Ishikawa (cell line): Measurements from ENCODE around the gene PORCN.

Experiments
- CEBPB ChIP-seq: IDR thresholded peaks from 2 replicates; pipeline ENCODE4 v1.6.1; 2012
- CREB1 ChIP-seq: IDR thresholded peaks from 2 replicates; pipeline ENCODE4 v1.6.1; 2012; ENCODE audit warnings: low read depth
- EP300 ChIP-seq: IDR thresholded peaks from 2 replicates; pipeline ENCODE4 v1.6.1; 2012; ENCODE audit warnings: borderline replicate concordance
- FOXM1 ChIP-seq: IDR thresholded peaks from 2 replicates; pipeline ENCODE4 v1.6.1; 2012; ENCODE audit warnings: low read depth, borderline replicate concordance
- NFIC ChIP-seq: IDR thresholded peaks from 2 replicates; pipeline ENCODE4 v1.6.1; 2012
- RAD21 ChIP-seq: IDR thresholded peaks from 2 replicates; pipeline ENCODE4 v1.6.1; 2012; ENCODE audit warnings: low read depth
- TAF1 ChIP-seq: IDR thresholded peaks from 2 replicates; pipeline ENCODE4 v1.6.1; 2012; ENCODE audit warnings: low read depth, mild to moderate bottlenecking
- TCF12 ChIP-seq: IDR thresholded peaks from 2 replicates; pipeline ENCODE4 v1.6.1; 2012; ENCODE audit warnings: low read depth
- TEAD4 ChIP-seq: IDR thresholded peaks from 2 replicates; pipeline ENCODE4 v1.6.1; 2012
- YY1 ChIP-seq: IDR thresholded peaks from 2 replicates; pipeline ENCODE4 v1.6.1; 2012; ENCODE audit warnings: low read depth
- ZBTB7A ChIP-seq: IDR thresholded peaks from 2 replicates; pipeline ENCODE4 v1.6.1; 2012; ENCODE audit warnings: low read depth
- TF ChIP-seq, protein P1 (sequence below): IDR thresholded peaks from 2 replicates; pipeline ENCODE4 v1.6.1; 2012
- TF ChIP-seq, protein P2 (sequence below): IDR thresholded peaks from 2 replicates; pipeline ENCODE4 v1.6.1; 2012; ENCODE audit warnings: low read depth, mild to moderate bottlenecking
- TF ChIP-seq, protein P3 (sequence below): IDR thresholded peaks from 2 replicates; pipeline ENCODE4 v1.6.1; 2012

Gene PORCN

DNA sequence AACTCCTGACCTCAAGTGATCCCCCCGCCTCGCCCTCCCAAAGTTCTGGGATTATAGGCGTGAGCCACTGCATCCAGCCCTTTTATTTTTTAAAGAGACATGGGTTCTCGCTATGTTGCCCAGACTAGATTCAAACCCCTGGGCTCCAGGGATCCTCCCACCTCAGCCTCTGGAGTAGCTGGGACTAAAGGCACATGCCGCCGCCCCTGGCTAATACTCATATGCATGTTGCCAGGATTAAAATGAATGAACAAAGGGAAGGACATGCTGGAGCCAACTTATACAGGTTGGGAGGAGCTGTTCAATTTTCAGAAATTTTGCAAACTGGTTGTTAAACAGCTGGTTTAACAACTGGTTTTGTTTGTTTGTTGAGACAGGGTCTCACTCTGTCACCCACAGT is 34.2 kb upstream of the PORCN start:
- TF ChIP-seq CREB1 (no peak), CEBPB (no peak), NFIC (no peak), TCF12 (no peak), EP300 (no peak)
- TF ChIP-seq, protein P1, sequence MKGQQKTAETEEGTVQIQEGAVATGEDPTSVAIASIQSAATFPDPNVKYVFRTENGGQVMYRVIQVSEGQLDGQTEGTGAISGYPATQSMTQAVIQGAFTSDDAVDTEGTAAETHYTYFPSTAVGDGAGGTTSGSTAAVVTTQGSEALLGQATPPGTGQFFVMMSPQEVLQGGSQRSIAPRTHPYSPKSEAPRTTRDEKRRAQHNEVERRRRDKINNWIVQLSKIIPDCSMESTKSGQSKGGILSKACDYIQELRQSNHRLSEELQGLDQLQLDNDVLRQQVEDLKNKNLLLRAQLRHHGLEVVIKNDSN = no peak
- TF ChIP-seq, protein P2, sequence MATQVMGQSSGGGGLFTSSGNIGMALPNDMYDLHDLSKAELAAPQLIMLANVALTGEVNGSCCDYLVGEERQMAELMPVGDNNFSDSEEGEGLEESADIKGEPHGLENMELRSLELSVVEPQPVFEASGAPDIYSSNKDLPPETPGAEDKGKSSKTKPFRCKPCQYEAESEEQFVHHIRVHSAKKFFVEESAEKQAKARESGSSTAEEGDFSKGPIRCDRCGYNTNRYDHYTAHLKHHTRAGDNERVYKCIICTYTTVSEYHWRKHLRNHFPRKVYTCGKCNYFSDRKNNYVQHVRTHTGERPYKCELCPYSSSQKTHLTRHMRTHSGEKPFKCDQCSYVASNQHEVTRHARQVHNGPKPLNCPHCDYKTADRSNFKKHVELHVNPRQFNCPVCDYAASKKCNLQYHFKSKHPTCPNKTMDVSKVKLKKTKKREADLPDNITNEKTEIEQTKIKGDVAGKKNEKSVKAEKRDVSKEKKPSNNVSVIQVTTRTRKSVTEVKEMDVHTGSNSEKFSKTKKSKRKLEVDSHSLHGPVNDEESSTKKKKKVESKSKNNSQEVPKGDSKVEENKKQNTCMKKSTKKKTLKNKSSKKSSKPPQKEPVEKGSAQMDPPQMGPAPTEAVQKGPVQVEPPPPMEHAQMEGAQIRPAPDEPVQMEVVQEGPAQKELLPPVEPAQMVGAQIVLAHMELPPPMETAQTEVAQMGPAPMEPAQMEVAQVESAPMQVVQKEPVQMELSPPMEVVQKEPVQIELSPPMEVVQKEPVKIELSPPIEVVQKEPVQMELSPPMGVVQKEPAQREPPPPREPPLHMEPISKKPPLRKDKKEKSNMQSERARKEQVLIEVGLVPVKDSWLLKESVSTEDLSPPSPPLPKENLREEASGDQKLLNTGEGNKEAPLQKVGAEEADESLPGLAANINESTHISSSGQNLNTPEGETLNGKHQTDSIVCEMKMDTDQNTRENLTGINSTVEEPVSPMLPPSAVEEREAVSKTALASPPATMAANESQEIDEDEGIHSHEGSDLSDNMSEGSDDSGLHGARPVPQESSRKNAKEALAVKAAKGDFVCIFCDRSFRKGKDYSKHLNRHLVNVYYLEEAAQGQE = no peak

DNA sequence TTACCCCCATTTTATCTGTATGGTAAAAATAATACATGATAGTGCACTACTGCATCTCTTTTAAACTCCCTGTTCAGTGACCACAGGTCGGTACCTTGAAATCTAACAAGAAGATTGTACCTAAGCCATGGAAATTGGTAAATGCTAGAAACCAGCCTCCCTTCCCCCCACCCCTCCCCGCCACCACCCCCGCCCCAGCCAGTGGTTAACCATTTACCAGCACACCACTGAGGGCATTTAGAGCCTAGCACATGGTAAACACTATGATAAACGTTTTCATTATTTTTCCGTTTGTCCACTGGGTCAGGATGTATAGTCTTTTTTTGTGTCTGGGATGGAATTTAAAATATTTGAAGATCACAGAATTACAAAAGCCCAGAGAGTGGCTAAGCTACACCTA is 33.5 kb upstream of the PORCN start:
- no peak for TF ChIP-seq RAD21
- TF ChIP-seq, protein P1 = no peak
- no peak for TF ChIP-seq TEAD4
- no peak for TF ChIP-seq TCF12

DNA sequence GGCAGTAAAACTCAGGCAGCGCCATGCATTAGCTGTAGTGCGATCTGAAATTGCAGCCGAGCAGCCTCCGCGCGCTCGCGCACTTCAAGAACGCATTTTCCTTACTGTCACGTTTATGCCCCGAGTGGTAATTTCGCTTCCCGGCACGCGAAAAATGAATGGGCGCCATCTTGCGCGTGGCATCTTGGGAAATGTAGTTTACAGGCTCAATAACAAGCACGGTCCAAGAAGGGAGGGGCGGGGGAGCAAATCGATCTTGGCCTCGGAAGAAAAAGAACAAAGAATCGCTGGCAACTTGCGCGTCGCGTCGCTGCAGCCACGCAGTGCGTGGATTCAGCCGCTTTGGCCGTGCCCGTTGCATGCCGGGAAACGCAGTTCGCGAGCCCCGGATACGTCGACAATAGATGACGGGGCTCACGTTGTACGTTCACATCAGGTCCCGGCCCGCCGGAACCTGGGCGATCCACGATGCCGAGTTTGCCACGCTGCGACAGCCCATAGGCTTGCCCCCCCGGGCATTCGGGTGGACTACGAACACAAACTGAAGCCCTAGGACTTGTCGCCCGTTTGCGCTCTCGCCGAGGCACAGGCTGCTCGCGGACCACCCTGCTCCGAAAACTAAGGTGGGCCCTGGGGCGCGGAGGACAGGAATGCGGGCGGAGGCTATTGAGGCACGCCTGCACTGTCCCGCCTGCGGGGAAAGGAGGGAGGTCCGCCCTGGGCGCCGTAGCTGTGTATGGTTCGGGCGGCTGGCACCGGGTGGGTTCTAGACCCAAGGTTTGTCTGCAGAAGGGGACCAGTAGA is 32.8 kb upstream of the PORCN start, which contains the start of gene FTSJ1:
Gene FTSJ1 (plus strand): TSS at position 426 of the 804 bp plus-strand sequence. CDS start 1,849 bp downstream, outside the sequence.
- peak; percentile 82 for TF ChIP-seq CREB1
- peak; percentile 36 for TF ChIP-seq TEAD4
- peak; percentile 61 for TF ChIP-seq TAF1
- TF ChIP-seq ZBTB7A = no peak
- no peak for TF ChIP-seq NFIC
- peak; percentile 43 for TF ChIP-seq TCF12
- TF ChIP-seq YY1 = peak; percentile 94
- TF ChIP-seq RAD21 = no peak
- TF ChIP-seq, protein P3, sequence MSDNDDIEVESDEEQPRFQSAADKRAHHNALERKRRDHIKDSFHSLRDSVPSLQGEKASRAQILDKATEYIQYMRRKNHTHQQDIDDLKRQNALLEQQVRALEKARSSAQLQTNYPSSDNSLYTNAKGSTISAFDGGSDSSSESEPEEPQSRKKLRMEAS = peak; percentile 82
- TF ChIP-seq EP300 = no peak

DNA sequence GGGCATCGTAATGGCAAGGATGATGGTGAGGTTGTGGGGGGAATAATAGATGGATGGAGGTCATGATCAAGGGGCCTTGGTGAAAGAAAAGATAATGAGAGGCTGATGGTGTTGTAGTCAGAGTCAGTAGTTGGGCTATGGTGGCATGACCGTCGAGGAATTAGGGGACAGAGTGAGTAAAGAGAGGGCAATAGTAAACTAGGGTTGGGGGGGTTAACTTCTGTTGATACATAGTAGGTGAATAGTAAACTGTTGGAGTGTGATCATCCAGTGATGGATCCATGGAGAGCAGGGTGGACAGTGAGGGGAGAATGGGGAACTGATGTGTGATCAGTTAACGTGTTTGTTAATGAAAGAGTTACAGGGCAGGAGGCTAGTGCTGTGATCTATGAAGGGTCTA is 31.9 kb upstream of the PORCN start:
- TF ChIP-seq YY1 (no peak), NFIC (no peak), RAD21 (no peak), TCF12 (no peak), FOXM1 (no peak), CREB1 (no peak), TEAD4 (no peak), TAF1 (no peak), ZBTB7A (no peak), EP300 (no peak)
- TF ChIP-seq, protein P2 = no peak

DNA sequence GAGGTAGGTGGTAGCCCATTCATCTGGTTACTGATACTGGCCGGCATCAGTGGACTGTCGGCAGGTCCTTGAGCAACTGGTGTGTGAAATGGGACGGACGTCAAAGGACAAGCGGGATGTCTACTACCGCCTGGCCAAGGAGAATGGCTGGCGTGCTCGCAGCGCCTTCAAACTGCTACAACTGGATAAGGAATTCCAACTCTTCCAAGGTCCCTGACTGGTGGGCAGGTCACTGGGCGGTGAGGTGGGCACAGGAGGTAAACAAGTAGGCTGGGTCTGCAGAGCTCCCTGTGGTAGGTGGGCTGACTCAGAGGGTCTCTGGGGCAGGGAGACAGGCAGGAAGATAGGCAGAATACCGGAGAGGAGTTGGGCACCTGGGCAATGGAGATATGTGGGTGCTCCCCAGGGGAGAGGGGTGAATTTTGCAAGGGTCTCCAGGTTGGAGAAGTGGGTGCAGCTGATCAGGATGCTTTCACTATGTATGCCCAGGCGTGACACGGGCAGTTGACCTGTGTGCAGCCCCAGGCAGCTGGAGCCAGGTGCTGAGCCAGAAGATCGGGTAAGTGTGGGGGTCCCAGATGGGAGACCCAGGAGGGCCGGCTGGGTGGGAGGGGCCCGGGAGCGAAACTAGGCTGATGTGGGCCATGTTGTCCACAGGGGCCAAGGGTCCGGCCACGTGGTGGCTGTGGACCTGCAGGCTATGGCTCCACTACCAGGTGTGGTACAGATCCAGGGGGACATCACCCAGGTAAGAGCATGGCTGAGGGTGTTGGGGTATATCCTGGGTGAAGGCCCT is 30.6 kb upstream of the PORCN start:
- TF ChIP-seq ZBTB7A = no peak
- TF ChIP-seq, protein P1 = no peak
- TF ChIP-seq CEBPB = no peak
- no peak for TF ChIP-seq EP300

DNA sequence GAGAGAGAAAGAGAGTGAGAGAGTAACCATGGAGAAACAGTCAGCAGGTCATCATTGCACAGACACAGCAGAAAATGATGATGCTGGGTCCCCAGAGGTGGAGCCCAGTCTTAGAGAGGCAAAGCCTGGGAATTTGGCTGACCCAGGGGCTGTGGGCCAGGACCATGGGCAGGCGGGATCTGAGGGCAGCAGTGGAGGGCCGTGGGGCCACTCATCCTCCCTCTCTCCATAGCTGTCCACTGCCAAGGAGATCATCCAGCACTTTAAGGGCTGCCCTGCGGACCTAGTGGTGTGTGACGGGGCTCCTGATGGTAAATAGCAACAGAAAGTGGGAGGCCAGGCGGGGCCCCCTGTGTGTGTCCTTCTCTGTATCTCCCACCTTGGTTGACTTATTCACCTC is 30.0 kb upstream of the PORCN start:
- TF ChIP-seq EP300 = no peak
